PC-3 (cell line): ENCODE data around the gene MED13L.

Experiments
- CTCF ChIP-seq: fragments of 300-600 bp; sonication (generic); conservative IDR thresholded peaks from 2 replicates; pipeline ENCODE4 v1.5.1; 2017; ENCODE audit warnings: antibody characterized with exemption, low read depth, mild to moderate bottlenecking, low read length
- EZH2 ChIP-seq: fragments of 300-600 bp; sonication (generic); IDR thresholded peaks from one replicate; pipeline ENCODE4 v1.6.1; 2017; ENCODE audit warnings: antibody characterized with exemption, mild to moderate bottlenecking, low read length; ENCODE audit not compliant: unreplicated experiment

GRCh38 chr12:116295327-116296263, 18.1 kb upstream of the MED13L start:
- no peak for TF ChIP-seq CTCF
- TF ChIP-seq EZH2, result no peak
